Epidermal melanocyte (primary cell): ENCODE results near the gene PARD3B.

Experiments used
- DNase-seq: peaks from one replicate; pipeline ENCODE4 v3.0.0; 2011; ENCODE audit warnings: low spot score; ENCODE audit not compliant: insufficient read length

Gene PARD3B

DNA sequence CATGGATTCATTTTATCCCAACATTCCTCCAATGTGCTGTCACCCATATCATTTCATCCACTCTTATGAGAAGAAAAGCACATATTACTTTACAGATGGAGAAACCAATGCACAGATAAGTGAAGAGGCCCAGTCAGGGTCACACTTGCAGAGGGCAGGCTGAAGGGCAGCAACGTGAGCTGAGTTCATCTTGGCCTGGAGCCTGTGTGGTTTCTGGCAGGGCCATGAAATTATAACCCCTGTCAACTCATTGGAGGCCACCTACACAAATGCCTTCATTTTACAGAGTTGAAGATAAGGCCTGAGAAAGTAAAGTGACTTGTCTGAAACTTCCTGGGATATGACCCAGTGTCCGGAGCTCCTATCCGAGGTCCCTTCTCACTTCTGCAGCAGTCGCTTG lies 1048.6 kb downstream of the PARD3B start:
- DNase-seq = no peak

DNA sequence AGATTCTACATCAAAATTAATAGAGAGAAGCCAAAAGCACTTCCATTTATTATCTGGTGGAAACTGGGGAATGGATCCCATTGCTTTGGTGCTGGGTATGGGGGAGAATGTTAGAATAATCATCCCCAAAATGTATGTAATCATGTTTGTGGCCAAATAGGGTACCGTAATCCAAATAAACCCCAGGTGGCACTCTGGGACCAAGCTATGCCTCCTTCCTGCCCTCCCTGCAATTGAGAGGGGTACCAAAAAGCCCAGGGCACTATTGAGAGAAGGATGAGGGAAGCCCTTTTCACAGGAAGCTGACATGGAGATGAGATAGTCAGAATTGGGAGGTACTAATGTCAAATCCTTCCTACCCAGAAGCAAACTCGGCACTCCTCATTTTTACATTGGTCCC lies 1051.3 kb downstream of the PARD3B start:
- DNase-seq = no peak

DNA sequence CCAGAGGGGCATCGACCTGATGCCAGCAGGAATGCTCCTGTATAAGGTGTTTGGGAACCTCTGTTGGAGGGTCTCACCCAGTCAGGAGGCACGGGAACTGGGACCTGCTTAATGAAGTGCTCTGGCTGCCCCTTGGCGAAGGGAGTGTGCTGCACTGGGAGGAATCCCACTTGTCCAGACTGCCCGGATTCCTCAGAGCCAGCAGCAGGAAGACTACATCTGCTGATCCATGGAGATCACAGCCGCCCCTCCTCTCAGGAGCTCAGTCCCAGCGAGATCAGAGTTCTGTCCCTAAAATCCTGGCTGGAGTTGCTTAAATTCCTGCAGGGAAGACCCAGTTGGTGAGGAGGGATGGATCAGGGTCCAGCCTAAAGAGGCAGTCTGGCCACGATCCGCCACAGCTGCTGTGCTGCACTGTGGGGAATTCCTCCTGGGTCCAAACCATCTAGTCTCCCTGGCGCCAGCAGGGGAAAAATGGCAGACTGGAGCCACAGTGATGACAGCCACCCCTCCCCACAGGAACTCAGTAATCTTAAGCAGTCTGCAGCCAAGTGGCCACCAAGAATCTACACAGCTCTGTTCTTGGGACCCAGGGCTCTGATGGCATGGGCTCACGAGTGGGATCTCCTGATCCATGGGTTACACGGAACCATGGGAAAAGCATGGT lies 1060.5 kb downstream of the PARD3B start:
- no peak for DNase-seq

DNA sequence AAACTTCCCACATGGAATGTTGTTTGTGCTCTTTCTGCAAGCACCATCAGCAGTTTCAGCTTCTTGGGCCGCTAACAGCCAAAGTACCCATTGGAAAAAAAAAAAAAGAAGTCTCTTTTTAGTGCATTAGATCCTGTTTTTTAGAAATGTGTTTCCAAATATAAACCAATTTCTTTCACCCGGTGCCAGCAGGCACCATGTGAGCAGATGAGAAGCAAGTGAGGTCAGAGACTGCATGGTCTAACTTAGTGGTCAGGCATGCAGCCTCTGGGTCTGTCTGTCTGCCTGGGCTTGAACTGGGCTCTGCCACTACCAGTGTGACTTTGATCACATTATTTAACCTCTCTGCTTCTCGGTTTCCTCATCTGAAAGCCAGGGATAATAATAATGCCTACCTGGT lies 1061.9 kb downstream of the PARD3B start:
- no peak for DNase-seq

DNA sequence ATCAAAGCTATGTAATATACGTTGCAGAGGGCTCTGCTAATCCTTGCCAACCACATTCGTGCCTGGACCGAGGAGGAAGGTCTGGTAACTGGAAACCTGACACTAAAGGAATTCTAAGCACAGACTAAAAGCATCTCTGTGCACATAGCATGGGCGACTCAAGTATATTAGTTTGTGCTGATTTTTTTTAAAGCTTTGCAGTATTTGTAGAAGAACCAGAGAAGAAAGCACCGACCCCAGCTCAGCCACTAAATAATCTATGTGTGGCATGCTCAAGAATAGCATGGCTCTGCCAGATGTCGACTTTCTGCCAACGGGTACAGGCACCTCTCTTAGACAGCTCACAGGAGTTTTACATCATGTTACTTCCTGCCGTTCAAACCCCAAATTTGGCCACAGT lies 1063.8 kb downstream of the PARD3B start:
- no peak for DNase-seq

DNA sequence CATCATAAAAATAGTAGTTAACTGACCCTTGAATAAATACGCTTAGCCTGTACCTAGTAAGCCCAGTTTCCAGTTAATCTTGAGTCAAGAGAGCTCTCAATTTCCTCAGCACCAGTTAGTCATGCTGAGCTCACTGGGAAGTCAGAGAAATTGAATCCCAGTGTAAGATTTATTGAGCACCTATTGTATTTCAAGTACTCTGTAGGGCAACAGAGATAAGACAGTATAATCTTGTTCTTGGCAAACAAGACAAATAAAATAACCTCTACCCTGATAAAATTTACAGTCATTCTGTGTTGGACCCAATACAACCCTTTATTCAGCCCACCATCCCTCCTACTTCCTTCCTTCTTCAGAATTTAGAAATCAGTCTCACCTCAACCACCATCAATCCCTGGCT lies 1065.2 kb downstream of the PARD3B start:
- DNase-seq = no peak

DNA sequence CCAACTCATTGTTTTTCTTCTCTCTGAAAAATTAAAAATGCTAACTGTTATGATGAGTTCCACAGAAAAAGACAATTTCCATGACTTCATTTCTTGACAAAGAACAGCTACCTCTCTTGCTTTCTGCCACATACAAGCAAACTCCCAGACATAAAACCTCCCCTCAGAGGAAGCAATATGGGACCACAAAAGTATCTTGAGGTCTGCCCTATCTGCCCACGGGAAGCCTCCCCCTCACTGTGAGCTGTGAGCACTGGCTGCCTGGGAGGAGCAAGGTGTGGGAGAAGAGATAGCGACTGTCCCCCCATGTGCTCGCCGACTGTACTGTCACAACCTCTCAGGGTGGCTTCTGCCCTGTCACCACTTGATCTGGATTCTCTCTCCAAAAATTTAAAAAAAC lies 1067.4 kb downstream of the PARD3B start:
- no peak for DNase-seq

DNA sequence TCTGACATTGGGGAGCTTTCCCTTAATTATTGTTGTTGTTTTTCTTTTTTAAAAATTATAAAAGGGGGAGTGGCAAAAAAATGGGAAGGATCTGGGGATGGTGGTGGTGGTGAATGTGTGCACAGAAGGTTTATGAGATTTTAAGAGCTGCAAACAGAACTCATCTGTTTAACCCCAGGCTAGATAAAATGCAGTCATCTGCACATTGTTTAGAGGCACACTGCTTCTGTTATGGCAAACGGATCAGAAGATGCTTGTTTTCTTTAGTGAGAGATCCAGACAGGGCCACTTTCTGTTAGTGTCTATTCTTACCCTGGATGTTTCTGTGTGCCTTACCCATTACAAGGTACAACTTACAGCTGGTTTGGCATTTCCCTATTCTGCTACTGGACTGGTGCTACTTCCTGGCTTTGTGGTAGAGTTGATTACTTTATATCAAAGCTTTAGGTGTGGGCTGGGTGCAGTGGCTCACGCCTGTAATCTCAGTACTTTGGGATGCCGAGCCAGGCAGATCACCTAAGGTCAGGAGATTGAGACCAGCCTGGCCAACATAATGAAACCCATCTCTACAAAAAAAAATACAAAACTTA lies 1068.8 kb downstream of the PARD3B start:
- no peak for DNase-seq

DNA sequence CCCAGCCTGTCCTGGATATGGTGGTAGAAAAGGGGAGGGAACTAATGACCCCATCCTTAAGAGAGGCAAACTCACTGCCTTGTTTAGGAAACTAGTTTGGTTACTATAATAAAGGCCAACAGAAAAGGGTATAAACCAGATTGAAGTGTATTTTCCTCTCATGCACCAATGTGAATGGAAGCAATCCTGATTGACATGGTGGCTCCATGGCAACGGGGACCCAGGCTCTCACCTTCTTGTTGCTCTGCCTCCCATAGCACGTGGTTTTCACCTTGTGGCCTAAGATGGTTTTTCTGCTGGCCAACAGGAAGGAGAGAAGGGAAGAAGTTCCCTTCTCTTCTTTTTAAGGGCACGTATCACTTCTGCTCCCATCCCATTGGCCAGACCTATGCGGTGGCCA lies 1069.7 kb downstream of the PARD3B start:
- no peak for DNase-seq

DNA sequence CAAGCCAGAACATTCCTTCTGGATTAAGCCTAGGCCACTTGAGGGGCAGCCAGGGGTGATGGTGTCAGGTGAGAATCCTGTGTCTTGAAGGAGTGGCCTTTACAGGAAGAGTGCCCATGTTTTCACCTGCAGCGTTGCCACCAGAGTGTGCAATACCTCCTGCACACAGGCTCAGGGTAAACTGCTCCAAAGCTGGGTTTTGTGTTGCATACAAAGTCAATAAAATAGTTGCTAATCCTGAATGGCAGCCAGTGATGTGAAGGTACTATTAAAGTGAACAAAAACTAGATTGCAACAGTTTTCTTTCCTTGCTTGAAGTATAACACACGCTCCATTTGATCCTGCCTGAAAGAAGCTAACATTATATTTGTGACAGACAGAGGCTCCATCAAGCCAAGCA lies 1072.6 kb downstream of the PARD3B start:
- DNase-seq = no peak

DNA sequence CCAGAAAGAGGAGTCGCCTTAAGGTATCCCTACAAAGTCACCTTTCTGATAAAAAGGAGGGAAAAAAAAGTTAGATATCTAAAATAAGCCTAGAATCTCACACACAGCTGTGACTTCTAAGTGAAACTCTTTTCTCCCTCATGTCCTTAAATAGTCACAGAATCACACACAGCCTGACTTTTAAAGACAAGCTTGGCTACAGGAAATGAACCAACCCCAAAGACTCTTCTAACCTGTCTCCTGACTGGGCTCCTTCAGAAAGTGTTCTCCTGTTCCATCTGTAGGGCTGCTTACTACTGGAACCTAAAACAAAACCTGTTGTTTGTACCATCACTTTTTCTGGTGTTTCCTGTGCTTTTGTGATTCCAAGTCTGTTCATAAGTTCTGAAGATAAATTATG lies 1074.3 kb downstream of the PARD3B start:
- DNase-seq = no peak

DNA sequence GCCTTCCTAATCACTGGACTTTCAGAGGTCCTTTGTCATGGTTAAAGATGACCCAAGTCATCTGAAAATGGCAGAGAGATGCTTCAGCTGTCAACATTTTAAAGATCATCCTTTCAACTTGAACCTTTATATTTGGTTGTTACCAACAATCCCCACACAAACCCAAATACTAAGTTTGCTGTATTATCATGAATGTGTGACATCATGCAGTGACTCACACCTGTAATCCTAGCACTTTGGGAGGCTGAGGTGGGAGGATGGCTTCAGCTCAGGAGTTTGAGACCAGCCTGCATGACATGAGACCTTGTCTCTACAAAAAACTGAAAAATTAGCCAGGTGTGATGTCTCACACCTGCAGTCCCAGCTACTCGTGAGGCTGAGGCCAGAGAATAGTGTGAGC lies 1081.8 kb downstream of the PARD3B start:
- no peak for DNase-seq

DNA sequence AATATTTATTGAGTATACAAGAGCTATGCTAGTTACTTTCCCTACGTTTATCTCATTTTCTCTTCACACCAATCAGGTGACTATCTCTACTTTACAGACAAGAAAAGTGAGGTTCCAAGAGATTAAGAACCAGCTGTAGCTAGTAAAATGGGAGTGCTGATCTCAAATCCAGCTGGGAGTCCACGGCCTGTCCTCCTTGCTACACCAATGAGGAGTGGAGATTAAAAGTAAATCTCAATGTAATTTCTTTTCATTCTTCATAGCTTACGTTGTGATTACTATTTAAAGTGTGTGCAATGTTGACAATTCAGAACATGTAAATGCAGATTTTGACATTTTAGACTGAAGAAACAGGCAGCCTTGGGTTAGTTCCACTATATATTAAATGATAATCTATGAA lies 1083.1 kb downstream of the PARD3B start:
- DNase-seq = no peak

DNA sequence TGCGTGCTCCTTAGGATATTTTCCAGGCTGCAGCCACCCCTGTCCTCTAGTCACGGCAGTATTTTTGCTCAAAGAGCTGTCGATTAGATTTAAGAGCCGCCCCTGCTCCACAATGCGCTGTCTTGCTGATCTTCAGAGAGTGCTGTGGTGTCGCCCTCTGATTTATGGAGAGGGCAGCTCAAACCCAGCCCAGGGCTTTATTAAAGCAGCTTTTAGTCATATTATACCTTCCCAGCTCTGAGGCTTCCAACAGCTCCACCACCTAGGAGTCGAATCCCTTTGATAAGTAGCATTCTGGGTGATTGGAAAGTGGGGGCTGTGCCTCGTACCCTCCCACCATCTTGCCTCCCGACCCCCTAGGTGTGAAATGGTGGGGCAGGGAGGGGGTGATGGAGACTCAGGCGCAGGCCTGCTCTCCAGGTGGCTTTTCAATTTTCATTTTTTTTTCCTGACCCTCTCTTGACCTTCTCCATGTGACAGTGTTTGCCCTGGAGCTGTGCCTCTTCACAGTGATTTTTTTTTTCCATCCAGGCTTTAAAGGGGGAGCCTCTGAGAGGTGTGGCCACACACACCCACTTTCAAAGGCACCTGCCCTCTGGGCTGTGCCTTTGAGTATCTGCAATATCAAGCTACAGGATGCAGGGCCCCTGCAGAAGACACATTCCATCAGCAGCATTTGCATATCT lies 1084.0 kb downstream of the PARD3B start:
- no peak for DNase-seq

DNA sequence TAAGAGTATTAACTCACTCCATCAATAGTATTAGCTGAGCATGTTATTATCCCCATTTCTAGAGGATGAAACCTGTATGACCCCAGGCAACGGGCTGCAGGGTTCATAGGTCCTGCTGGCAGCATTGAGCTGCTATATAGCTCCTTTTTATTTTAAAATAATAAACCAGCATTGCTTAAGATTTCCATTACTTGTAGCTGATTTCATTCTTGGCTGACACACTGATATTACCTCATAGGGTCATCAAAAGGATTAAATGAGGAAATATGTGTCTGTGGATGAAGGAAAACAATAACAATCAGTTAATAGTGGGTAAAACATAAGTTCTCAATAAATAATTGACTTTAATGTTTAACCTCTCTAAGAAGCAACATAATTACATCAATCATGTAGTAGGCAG lies 1088.7 kb downstream of the PARD3B start:
- DNase-seq = no peak

DNA sequence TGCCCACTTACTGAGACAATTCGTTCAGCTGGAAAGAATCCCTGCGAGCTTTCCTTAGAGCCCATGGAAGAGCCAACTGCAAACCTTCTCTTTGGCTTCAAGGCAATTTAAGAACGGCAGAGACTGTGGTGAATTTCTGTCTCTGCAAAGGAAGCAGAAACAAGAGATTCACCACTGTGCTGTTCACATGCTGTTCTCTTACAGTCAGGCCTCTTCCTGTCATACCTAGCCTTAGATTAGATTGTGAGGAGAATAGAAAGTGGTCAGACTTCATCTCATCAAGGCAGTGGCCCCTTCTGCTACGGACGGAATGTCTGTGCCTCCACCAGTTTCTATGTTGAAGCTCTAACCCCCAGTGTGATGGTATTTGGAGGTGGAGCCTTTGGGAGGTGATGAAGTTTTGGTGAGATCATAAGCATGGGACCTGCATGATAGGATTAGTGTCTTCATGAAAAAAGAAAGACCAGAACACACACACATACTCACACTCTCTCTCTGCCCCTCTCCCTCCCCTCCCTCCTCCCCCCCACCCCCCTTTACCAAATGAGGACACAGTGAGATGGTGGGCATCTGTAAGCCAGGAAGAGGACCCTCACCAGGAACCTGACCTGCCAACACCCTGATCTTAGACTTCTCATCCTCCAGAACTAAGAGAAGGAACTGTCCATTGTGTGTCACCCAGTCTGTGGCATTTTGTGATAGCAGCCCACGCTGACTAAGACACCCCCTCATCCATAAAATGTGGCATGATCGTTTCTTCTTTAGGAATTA lies 1091.5 kb downstream of the PARD3B start:
- DNase-seq = no peak

DNA sequence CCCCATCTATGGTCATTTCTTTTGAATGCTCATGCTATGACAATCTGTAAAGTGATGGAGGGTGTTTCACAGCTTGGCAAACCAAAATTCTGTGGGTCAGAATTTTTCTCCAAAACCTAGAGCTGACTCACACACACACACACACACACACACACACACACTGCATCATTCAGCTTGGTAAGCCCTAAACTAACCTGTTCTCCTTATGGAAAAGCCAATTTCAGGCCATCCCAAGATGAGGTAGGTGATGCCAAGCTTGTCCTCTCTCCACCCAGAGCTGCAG lies 1092.0 kb downstream of the PARD3B start:
- no peak for DNase-seq

DNA sequence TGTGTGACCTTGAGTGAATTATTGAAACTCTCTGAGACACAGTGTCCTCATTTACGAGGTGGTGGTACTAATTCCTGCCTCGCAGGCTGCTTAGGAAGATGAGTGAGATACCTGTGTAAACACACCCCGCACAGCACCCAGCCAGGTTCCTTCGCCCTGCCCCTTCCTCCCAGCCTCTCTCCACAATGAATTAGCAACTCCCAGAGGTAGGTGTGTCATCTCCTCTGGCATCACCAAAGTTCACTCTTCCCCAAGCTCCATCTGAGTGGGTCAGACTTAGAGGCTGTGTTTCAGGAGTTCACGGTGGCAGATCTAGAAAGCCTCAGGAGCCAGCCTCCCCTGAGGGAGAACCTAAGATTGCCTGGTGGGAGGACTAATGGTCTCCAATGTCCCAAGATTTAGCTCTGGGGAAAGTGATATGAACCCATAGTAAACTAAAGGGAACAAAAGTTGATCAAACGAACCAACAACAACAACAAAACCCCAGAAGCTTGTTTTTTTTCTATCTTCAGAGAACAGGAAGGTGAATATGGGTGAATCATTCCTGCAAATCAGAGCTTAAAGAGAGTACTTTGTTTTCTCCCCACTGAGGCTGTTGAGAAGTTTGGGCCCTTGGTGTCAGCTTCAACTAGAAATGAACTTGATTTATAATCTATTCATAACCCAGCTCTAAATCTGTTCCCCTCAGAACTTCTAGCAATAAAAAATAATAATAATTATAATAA lies 1092.7 kb downstream of the PARD3B start:
- DNase-seq = no peak

DNA sequence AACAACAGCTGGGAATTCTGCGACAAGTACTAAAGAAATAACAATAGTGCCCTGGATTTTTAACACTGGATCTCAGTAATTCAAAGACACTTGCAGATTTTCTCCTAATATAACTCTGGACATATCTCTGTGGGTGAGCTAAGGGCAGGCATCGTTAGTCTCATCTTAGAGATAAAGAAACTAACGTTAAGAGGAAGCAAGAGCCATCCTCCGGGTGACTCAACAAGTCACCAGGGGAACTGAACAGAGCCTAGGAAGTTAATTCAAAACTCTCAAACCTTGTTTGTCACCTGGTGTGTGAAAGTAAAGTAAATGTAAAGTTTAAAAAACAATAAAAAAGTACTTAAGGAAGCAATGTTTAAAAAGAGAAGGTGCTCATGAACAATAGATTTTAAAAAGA lies 1095.4 kb downstream of the PARD3B start:
- no peak for DNase-seq

DNA sequence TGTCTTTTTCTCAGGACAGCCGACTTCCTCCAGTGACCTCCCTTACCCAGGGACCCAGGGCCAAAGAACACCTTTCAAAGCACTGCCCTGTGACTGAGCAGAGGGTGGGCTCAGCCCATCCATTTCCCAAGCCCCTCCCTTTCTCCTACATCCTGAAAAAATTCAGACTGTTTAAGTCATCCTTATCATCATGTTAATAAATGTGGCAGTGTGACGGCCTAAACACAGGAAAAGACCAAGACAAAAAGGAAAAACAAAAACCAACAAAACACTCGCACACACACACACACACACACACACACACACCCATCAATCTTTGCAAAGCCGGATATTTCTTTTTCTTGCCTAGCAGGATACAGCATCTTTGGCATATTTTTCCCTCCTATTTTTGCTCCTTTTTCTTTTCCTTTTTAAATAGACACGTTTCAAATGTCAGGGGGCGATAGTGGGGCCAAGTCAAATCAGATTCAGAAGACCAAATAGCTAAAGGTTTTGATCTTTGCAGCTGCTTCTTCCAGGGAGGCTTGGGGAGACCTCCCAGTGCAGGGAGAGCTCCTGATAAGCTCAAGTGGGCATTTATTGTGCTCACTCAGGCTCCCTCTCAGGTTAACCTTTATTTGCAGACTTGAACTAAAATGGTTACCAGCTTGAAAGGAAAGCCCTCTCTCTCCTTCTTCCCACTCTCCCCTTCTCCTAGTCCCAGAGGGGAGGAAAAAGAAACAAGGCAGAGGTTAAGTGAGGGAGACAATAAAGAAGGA lies 1097.5 kb downstream of the PARD3B start:
- DNase-seq = no peak

DNA sequence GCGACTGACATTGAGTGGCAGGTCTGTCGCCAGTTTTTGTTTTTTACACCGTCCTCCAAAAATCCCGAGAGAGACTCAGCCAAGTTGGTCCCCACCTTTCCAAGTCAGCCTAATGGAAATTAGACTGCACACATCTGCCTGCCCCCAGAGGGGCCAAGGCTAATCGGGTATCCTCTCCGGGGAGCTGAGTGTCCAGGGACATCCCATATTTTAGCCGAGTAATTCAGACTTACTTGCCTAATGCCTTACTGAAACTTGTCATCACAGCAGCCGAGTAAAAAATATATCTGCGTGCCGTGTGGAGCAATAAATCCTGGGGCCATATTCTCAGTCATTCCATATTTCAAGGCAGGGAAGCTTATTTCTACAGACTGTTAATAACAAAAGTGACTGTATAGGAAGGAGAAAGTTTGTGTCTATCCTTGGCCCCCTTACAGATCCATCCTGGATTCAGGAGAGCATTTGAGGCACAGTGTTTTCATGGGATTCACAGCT lies 1098.2 kb downstream of the PARD3B start:
- DNase-seq = no peak
